Mesenteric fat pad (tissue), 1 donor: ENCODE data around the gene RPL28. TPM values are rescaled to one million over a fixed set of nuclear protein-coding genes. Genes with fewer than 3 reads are reported as not detected.
"Not testable (repeated sequence)": the region's sequence is repeated elsewhere in the genome, so short reads cannot be mapped to it uniquely, and the experiment has no call there.

ENCODE experiments used
- DNase-seq: peaks from one replicate; pipeline ENCODE4 v3.0.0-alpha.2; 2020; ENCODE audit warnings: low spot score
- total RNA-seq: library from RNA; stranded (reverse); fragmentation: NEBNext Ultra II Directional; extraction: Animal tissue kit (Norgen Biotek cat#: 25700); gene quantifications from one replicate; pipeline ENCODE4 v1.2.1, GENCODE V29; 2021
- donor health status: DM: yes; HTN: yes; CAD: no.

The RPL28 gene
- total RNA-seq, 1 donor from 2014 or later: 1,147 TPM

DNA sequence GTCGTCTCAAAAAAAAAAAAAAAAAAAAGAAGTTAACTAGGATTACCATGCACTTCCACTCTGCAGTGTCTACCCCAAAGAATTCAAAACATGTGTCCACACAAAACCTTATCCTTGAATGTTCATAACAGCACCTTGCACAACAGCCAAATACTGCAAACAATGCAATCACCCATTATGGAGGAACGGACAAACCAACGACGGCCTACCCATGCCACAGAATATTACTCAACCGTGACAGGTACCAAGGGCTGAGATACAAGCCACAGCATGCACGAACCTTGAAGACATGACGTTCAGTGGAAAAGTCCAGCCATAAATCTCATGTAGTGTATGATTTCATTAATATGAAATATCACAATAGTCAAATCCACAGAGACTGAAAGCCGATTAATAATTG, 60.3 kb downstream of the RPL28 start:
- no peak for DNase-seq

DNA sequence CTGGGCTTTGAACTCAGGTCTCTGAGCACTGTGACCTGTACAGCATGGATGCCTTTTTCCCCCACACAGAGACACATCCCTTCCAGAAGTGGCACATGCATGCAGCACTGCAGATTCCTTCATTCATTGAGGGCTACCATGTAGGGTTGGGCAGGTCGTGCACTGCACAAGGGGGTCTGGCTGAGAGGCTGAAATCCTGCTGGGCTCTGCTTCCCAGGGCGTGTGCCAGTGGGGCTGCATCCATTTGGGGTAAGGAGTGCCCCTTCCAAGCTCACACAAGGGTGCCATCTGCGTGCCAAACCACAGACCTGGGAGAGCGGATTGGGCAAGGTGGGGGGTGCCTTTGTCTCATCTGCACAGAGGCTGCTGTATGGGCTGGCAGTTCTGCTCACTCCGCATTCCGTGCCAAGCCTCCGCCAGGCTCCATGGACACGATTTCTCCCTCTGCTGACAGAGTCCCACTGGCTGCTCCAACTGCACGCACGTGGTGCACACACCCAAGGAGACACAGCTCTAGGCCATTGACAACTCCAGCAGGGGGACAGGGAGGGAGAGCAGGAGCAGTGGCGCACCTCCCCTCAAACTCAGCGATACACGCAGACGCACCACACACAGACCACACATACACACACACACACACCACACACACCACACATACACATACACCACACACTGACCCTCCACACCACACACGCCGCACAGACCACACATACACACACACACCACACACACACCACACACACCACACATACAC, 61.9 kb downstream of the RPL28 start:
- DNase-seq: no peak

DNA sequence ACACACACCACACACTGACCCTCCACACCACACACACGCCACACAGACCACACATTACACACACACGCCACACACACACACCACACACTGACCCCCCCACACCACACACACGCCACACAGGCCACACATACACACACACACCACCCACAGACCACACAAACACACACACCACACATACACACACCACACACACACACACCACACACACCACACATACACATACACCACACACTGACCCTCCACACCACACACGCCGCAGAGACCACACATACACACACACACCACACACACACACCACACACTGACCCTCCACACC, 62.4 kb downstream of the RPL28 start:
- DNase-seq: not testable (repeated sequence)

DNA sequence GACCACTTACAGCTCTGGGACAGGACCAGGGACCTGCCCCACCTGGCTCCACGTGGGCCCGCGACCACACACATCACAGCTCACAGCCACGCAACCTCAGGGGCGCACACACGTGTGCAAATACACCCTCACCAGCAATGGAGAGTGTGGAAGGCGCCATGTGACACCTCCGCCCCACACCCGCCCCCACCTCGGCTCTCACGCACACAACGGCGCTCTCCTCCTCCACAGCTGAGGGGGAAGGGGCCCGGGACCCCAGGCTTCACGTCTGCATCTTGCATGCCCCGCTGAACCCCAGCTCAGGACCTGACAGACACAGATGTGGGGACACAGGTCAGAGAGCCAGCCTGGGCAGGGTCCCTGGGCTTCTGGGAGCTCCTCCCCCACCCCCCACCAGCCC, 63.7 kb downstream of the RPL28 start:
- no peak for DNase-seq

- no peak for DNase-seq
These were observed 65.6 kb downstream of the RPL28 start for GRCh38 chr19:55451163-55451964.

GRCh38 chr19:55451965-55452748, 66.4 kb downstream of the RPL28 start:
- no peak for DNase-seq

Other genes starting within 250 kb of the RPL28 start
- not detected for gene TNNT1, start 236.7 kb upstream of the RPL28 start, total RNA-seq
- gene TNNI3, start 228.2 kb upstream of the RPL28 start, total RNA-seq: not detected
- gene DNAAF3, start 219.3 kb upstream of the RPL28 start, total RNA-seq: 0.48 TPM
- not detected for gene SYT5, start 205.6 kb upstream of the RPL28 start, total RNA-seq
- 1.00 TPM for gene PTPRH, start 176.4 kb upstream of the RPL28 start, total RNA-seq
- gene TMEM86B, start 157.2 kb upstream of the RPL28 start, total RNA-seq: 1.6 TPM
- gene PPP6R1, start 126.9 kb upstream of the RPL28 start, total RNA-seq: 49.4 TPM
- 20.2 TPM for gene HSPBP1, start 105.8 kb upstream of the RPL28 start, total RNA-seq
- gene BRSK1, start 101.9 kb upstream of the RPL28 start, total RNA-seq: 1.2 TPM
- gene TMEM150B, start 60.6 kb upstream of the RPL28 start, total RNA-seq: 7.1 TPM
- gene KMT5C, start 46.1 kb upstream of the RPL28 start, total RNA-seq: 6.8 TPM
- gene COX6B2, start 31.2 kb upstream of the RPL28 start, total RNA-seq: not detected
- gene GARIN5B, start 22.7 kb upstream of the RPL28 start, total RNA-seq: not detected
- gene IL11, start 15.5 kb upstream of the RPL28 start, total RNA-seq: not detected
- not detected for gene TMEM190, start 9.1 kb upstream of the RPL28 start, total RNA-seq
- 0.90 TPM for gene TMEM238, start 1.6 kb upstream of the RPL28 start, total RNA-seq
- gene UBE2S, start 21.9 kb downstream of the RPL28 start, total RNA-seq: 24.2 TPM
- gene SHISA7, start 57.4 kb downstream of the RPL28 start, total RNA-seq: not detected
- 53.2 TPM for gene ISOC2, start 75.7 kb downstream of the RPL28 start, total RNA-seq
- not detected for gene C19orf85, start 78.8 kb downstream of the RPL28 start, total RNA-seq
- 9.7 TPM for gene ZNF628, start 90.7 kb downstream of the RPL28 start, total RNA-seq
- 7.3 TPM for gene NAT14, start 99.3 kb downstream of the RPL28 start, total RNA-seq
- 13.9 TPM for gene SSC5D, start 102.5 kb downstream of the RPL28 start, total RNA-seq
- not detected for gene SBK2, start 151.2 kb downstream of the RPL28 start, total RNA-seq
- 1.7 TPM for gene SBK3, start 159.6 kb downstream of the RPL28 start, total RNA-seq
- 10.9 TPM for gene ZNF579, start 194.9 kb downstream of the RPL28 start, total RNA-seq
- gene FIZ1, start 213.6 kb downstream of the RPL28 start, total RNA-seq: 12.8 TPM
- 19.1 TPM for gene ZNF524, start 214.4 kb downstream of the RPL28 start, total RNA-seq
- gene ZNF865, start 219.7 kb downstream of the RPL28 start, total RNA-seq: 12.0 TPM
- 4.5 TPM for gene ZNF784, start 238.6 kb downstream of the RPL28 start, total RNA-seq